CMK (cell line): ENCODE data around the gene CSNK2A2.

Experiments used
- DNase-seq: peaks from one replicate; pipeline ENCODE4 v3.0.0-alpha.2; 2010; ENCODE audit warnings: low read depth

CSNK2A2 gene

DNA sequence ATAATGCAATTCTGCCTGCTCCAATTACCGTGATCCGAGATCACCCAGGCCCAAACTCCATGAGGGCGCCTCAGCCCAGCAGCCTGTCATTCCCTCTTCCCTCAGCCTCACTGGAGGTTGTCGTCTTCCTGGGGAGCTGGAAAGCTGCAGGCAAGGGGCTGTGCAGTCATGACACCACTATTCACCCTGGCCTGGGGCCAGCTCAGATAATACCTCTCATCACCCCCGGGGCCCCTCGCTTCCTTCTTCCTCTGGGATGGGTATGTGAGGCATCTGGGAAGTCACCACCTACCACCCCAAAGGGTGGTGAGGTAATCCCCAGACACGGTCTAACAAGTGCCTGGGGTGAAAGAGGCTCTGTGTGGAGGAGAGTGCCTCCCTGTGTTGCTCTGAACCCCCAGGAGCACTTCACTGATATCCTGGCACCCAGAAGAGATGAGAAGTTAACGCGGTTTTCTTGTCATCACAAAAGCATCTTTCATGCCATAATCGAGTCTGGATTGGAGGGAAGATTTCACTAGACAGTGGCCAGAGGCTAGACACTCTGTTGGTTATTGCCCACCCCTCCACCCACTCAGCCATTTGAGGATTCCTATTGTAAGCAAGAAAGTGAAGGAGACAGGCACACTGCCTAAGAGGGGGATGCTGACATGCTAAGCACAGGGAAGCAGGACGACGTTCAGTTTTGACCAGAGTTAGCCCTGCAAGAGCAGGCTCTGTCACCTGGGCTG, 87.2 kb downstream of the CSNK2A2 start:
- no peak for DNase-seq

DNA sequence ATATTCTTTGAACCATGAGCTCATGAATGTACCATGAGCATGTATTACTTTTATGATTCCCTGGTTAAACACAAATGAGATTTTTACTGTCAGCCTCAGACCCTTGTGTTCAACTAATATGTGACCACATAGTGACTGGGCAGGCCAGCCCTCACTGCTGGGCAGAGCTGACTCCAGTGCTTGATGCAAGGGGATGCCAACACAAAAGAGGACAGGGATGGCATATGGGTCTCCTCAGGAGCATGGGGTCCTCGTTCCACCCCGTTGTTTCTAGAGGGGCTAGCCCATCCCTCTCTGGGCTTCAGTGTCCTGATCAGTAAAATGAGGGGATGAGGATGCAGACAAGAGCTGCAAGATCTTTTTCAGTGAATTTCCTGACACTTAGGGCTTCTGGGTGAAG, 88.0 kb downstream of the CSNK2A2 start:
- no peak for DNase-seq

DNA sequence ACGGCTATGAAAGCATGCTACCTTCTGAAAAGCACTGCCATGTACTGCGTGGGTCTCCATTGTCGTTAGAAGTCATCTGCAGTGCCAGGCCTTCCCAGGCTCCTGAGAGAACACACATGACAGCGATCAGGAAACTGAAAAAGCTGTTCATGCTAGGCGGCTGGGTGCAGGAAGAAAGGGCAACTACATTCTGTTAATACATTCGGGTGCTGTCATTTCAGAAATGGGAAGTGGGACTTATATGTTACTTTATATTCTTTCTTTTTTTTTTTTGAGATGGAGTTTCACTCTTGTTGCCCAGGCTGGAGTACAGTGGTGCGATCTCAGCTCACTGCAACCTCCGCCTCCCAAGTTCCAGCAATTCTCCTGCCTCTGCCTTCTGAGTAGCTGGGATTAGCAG, 88.6 kb downstream of the CSNK2A2 start:
- DNase-seq, result no peak
